WTC11 (cell line): ENCODE data around the gene HDGF.

Source experiments
- CBFB ChIP-seq: sonication (generic); formaldehyde crosslinking; IDR thresholded peaks from 2 replicates; pipeline ENCODE4 v1.8.1; 2022; ENCODE audit warnings: mild to moderate bottlenecking, low read depth, missing genetic modification reagents
- MXD4 ChIP-seq: fragments of 250-450 bp; sonication (Bioruptor Pico); IDR thresholded peaks from 2 replicates; pipeline ENCODE4 v1.8.0; 2021; ENCODE audit warnings: mild to moderate bottlenecking, moderate library complexity, borderline replicate concordance
- NFATC4 ChIP-seq: fragments of 250-450 bp; sonication (Bioruptor Pico); IDR thresholded peaks from 2 replicates; pipeline ENCODE4 v1.9.0; 2021; ENCODE audit warnings: mild to moderate bottlenecking
- TCF7 ChIP-seq: sonication (generic); formaldehyde crosslinking; IDR thresholded peaks from 2 replicates; pipeline ENCODE4 v1.8.0; 2022; ENCODE audit warnings: mild to moderate bottlenecking, low read depth, missing genetic modification reagents, moderate library complexity
- ZNF232 ChIP-seq: sonication (generic); formaldehyde crosslinking; IDR thresholded peaks from 2 replicates; pipeline ENCODE4 v1.8.0; 2022; ENCODE audit warnings: mild to moderate bottlenecking, missing genetic modification reagents
- TF ChIP-seq, protein P1 (sequence below): fragments of 200-600 bp; IDR thresholded peaks from 2 replicates; pipeline ENCODE4 v1.8.0; 2022; ENCODE audit warnings: antibody characterized with exemption
- TF ChIP-seq, protein P2 (sequence below): sonication (generic); formaldehyde crosslinking; IDR thresholded peaks from 2 replicates; pipeline ENCODE4 v1.8.1; 2022; ENCODE audit warnings: mild to moderate bottlenecking, missing genetic modification reagents, moderate library complexity, borderline replicate concordance
- TF ChIP-seq, protein P3 (sequence below): sonication (generic); formaldehyde crosslinking; IDR thresholded peaks from 2 replicates; pipeline ENCODE4 v1.8.0; 2022; ENCODE audit warnings: mild to moderate bottlenecking, missing genetic modification reagents
- TF ChIP-seq, protein P4 (sequence below): sonication (generic); formaldehyde crosslinking; IDR thresholded peaks from 2 replicates; pipeline ENCODE4 v1.8.0; 2022; ENCODE audit warnings: mild to moderate bottlenecking, missing genetic modification reagents

DNA sequence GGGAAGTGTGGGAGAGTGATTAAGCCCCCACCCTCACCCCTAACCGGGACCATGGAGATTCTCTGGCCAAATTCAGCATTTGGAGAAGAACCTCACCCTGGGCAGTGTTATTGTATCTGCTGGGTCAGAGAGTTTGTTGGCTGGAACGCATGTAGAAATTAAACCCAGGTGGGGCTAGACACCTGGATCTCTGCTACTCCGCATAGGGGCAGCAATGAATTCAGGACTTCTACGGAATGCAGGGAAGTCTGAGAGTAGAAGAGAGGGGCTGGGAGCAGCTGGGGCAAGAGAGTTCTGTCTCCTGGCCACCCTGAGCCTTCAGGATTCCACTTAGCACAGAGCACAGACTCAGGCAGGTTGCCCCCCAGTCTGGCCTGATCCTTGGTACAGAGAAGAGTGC lies 42.4 kb downstream of the HDGF start:
- TF ChIP-seq TCF7 (no peak), MXD4 (CRISPR knock-in tag) (no peak), CBFB (CRISPR knock-in tag) (no peak), ZNF232 (CRISPR knock-in tag) (no peak), NFATC4 (CRISPR knock-in tag) (no peak)
- TF ChIP-seq, protein P1, sequence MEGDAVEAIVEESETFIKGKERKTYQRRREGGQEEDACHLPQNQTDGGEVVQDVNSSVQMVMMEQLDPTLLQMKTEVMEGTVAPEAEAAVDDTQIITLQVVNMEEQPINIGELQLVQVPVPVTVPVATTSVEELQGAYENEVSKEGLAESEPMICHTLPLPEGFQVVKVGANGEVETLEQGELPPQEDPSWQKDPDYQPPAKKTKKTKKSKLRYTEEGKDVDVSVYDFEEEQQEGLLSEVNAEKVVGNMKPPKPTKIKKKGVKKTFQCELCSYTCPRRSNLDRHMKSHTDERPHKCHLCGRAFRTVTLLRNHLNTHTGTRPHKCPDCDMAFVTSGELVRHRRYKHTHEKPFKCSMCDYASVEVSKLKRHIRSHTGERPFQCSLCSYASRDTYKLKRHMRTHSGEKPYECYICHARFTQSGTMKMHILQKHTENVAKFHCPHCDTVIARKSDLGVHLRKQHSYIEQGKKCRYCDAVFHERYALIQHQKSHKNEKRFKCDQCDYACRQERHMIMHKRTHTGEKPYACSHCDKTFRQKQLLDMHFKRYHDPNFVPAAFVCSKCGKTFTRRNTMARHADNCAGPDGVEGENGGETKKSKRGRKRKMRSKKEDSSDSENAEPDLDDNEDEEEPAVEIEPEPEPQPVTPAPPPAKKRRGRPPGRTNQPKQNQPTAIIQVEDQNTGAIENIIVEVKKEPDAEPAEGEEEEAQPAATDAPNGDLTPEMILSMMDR = no peak
- TF ChIP-seq, protein P2, sequence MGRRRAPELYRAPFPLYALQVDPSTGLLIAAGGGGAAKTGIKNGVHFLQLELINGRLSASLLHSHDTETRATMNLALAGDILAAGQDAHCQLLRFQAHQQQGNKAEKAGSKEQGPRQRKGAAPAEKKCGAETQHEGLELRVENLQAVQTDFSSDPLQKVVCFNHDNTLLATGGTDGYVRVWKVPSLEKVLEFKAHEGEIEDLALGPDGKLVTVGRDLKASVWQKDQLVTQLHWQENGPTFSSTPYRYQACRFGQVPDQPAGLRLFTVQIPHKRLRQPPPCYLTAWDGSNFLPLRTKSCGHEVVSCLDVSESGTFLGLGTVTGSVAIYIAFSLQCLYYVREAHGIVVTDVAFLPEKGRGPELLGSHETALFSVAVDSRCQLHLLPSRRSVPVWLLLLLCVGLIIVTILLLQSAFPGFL (CRISPR knock-in tag) = no peak
- TF ChIP-seq, protein P3, sequence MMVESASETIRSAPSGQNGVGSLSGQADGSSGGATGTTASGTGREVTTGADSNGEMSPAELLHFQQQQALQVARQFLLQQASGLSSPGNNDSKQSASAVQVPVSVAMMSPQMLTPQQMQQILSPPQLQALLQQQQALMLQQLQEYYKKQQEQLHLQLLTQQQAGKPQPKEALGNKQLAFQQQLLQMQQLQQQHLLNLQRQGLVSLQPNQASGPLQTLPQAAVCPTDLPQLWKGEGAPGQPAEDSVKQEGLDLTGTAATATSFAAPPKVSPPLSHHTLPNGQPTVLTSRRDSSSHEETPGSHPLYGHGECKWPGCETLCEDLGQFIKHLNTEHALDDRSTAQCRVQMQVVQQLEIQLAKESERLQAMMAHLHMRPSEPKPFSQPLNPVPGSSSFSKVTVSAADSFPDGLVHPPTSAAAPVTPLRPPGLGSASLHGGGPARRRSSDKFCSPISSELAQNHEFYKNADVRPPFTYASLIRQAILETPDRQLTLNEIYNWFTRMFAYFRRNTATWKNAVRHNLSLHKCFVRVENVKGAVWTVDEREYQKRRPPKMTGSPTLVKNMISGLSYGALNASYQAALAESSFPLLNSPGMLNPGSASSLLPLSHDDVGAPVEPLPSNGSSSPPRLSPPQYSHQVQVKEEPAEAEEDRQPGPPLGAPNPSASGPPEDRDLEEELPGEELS (CRISPR knock-in tag) = no peak
- TF ChIP-seq, protein P4, sequence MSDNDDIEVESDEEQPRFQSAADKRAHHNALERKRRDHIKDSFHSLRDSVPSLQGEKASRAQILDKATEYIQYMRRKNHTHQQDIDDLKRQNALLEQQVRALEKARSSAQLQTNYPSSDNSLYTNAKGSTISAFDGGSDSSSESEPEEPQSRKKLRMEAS = no peak
